IMR-90 (cell line): ENCODE results near the gene MTG1. TPM values are rescaled to one million over a fixed set of nuclear protein-coding genes. Genes with fewer than 3 reads are reported as not detected.

Source experiments
- ATAC-seq: fragments of 200-7000 bp; cut with Tn5 transposase; 2 replicates; pipeline ENCODE4 v1.9.1; 2020; ENCODE audit warnings: low read depth, mild to moderate bottlenecking, moderate library complexity
- BruUV-seq: library from RNA; stranded (reverse); fragments of 400-500 nt; replicated peaks from 2 replicates; lab custom pipeline; 2021; lab: Mats Ljungman, UMichigan
- CTCF ChIA-PET: fragments of 300-600 bp; formaldehyde crosslinking; extraction: SDS; loops from one replicate; lab custom pipeline; 2021; ENCODE audit warnings: antibody characterized with exemption; lab: Yijun Ruan, JAX
- POLR2A ChIA-PET: fragments of 300-600 bp; sonication (Branson Sonifier 250); formaldehyde crosslinking; loops from one replicate; lab custom pipeline; 2022; ENCODE audit warnings: antibody characterized with exemption; ENCODE audit not compliant: unreplicated experiment; lab: Charles Lee
- DNase-seq: peaks from one replicate; pipeline ENCODE4 v3.0.0; 2013
- H2AFZ ChIP-seq: replicated peaks from 2 replicates; pipeline ENCODE3; 2013; ENCODE audit warnings: low read length, mild to moderate bottlenecking; ENCODE audit not compliant: poor library complexity
- H2AK5ac ChIP-seq: 2 replicates; pipeline ENCODE4 v1.6.1; 2013; ENCODE audit warnings: low read depth, low read length, inconsistent platforms
- H2AK9ac ChIP-seq: replicated peaks from 2 replicates; pipeline ENCODE3; 2013; ENCODE audit warnings: mild to moderate bottlenecking, low read depth, low read length, moderate library complexity; ENCODE audit not compliant: poor library complexity
- H2BK120ac ChIP-seq: 2 replicates; pipeline ENCODE4 v1.6.1; 2013; ENCODE audit warnings: low read depth, low read length, inconsistent platforms
- H2BK15ac ChIP-seq: 3 replicates; pipeline ENCODE4 v1.6.1; 2013; ENCODE audit warnings: low read depth, low read length, inconsistent platforms
- H2BK20ac ChIP-seq: 2 replicates; pipeline ENCODE4 v1.6.1; 2013; ENCODE audit warnings: low read depth, mild to moderate bottlenecking, inconsistent platforms, low read length, moderate library complexity
- H2BK5ac ChIP-seq: 2 replicates; pipeline ENCODE4 v1.6.1; 2013; ENCODE audit warnings: mild to moderate bottlenecking, low read depth, low read length, inconsistent platforms; ENCODE audit not compliant: poor library complexity, severe bottlenecking
- H3K14ac ChIP-seq: replicated peaks from 2 replicates; pipeline ENCODE4 v1.6.1; 2013; ENCODE audit warnings: low read depth, low read length, inconsistent platforms
- H3K18ac ChIP-seq: 2 replicates; pipeline ENCODE4 v1.6.1; 2013; ENCODE audit warnings: low read depth, low read length, control low read depth
- H3K23ac ChIP-seq: 2 replicates; pipeline ENCODE4 v1.6.1; 2013; ENCODE audit warnings: low read depth, low read length, inconsistent platforms
- H3K27ac ChIP-seq: 2 replicates; pipeline ENCODE4 v1.5.1; 2013; ENCODE audit warnings: mild to moderate bottlenecking, control low read depth, low read length; ENCODE audit not compliant: insufficient read depth
- H3K27me3 ChIP-seq: 2 replicates; pipeline ENCODE4 v1.6.1; 2013; ENCODE audit warnings: low read length; ENCODE audit not compliant: control insufficient read depth, insufficient read depth
- H3K36me3 ChIP-seq: 2 replicates; pipeline ENCODE4 v1.6.1; 2013; ENCODE audit warnings: low read length, mixed read lengths; ENCODE audit not compliant: control insufficient read depth, insufficient read depth
- H3K4ac ChIP-seq: 2 replicates; pipeline ENCODE4 v1.6.1; 2013; ENCODE audit warnings: low read depth, low read length, inconsistent platforms
- H3K4me1 ChIP-seq: 2 replicates; pipeline ENCODE4 v1.6.1; 2013; ENCODE audit warnings: low read length, mixed read lengths; ENCODE audit not compliant: control insufficient read depth, insufficient read depth
- H3K4me2 ChIP-seq: 2 replicates; pipeline ENCODE4 v1.6.1; 2013; ENCODE audit warnings: low read depth, mild to moderate bottlenecking, control low read depth, low read length, moderate library complexity
- H3K4me3 ChIP-seq: 2 replicates; pipeline ENCODE4 v1.5.1; 2013; ENCODE audit warnings: low read depth, mild to moderate bottlenecking, control low read depth, low read length, moderate library complexity; ENCODE audit not compliant: insufficient read depth
- H3K56ac ChIP-seq: 2 replicates; pipeline ENCODE4 v1.6.1; 2013; ENCODE audit warnings: low read length, inconsistent platforms; ENCODE audit not compliant: insufficient read depth; ENCODE audit errors: extremely low read depth
- H3K79me1 ChIP-seq, 2 experiments: 2 replicates each; pipeline ENCODE4 v1.6.1; 2013; ENCODE audit warnings: low read length in 2 of 2, inconsistent platforms in 1 of 2, low read depth in 1 of 2
- H3K9ac ChIP-seq: 2 replicates; pipeline ENCODE4 v1.6.1; 2013; ENCODE audit warnings: low read depth, low read length, control low read depth
- H3K9me1 ChIP-seq: 2 replicates; pipeline ENCODE4 v1.6.1; 2013; ENCODE audit warnings: low read length, inconsistent platforms; ENCODE audit not compliant: insufficient read depth
- H3K9me3 ChIP-seq: 2 replicates; pipeline ENCODE4 v1.6.1; 2013; ENCODE audit warnings: low read length; ENCODE audit not compliant: control insufficient read depth, insufficient read depth
- H4K20me1 ChIP-seq: 2 replicates; pipeline ENCODE4 v1.6.1; 2013; ENCODE audit warnings: low read length, inconsistent platforms; ENCODE audit not compliant: insufficient read depth
- H4K5ac ChIP-seq: 2 replicates; pipeline ENCODE4 v1.6.1; 2013; ENCODE audit warnings: mild to moderate bottlenecking, low read depth, low read length, control low read depth
- H4K8ac ChIP-seq, 2 experiments: 2 replicates each; pipeline ENCODE4 v1.6.1; 2013; ENCODE audit warnings: low read depth in 2 of 2, low read length in 2 of 2, control low read depth in 1 of 2, inconsistent platforms in 1 of 2
- H4K91ac ChIP-seq: 2 replicates; pipeline ENCODE4 v1.6.1; 2013; ENCODE audit warnings: low read depth, low read length, inconsistent platforms; ENCODE audit not compliant: insufficient read depth
- CHD1 ChIP-seq: IDR thresholded peaks from 2 replicates; pipeline ENCODE4 v1.6.1; 2012; ENCODE audit warnings: low read depth, low read length, improper control_type of control experiment
- FOS ChIP-seq: fragments of 150-350 bp; IDR thresholded peaks from 2 replicates; pipeline ENCODE4 v1.6.1; 2016; ENCODE audit warnings: low read depth, low read length
- MAFK ChIP-seq: IDR thresholded peaks from 2 replicates; pipeline ENCODE4 v1.6.1; 2012; ENCODE audit warnings: low read depth, low read length, improper control_type of control experiment
- MXI1 ChIP-seq: IDR thresholded peaks from 2 replicates; pipeline ENCODE4 v1.6.1; 2012; ENCODE audit warnings: low read depth, mild to moderate bottlenecking, low read length, moderate library complexity, borderline replicate concordance
- NFE2L2 ChIP-seq: fragments of 150-350 bp; IDR thresholded peaks from 2 replicates; pipeline ENCODE4 v1.6.1; 2016; ENCODE audit warnings: low read depth, mild to moderate bottlenecking, low read length
- POLR2A ChIP-seq: IDR thresholded peaks from 2 replicates; pipeline ENCODE4 v1.6.1; 2012; ENCODE audit warnings: mild to moderate bottlenecking, low read depth, low read length
- RAD21 ChIP-seq: IDR thresholded peaks from 2 replicates; pipeline ENCODE4 v1.6.1; 2012; ENCODE audit warnings: low read length, improper control_type of control experiment
- RFX5 ChIP-seq: IDR thresholded peaks from 2 replicates; pipeline ENCODE4 v1.8.0; 2012; ENCODE audit warnings: low read depth, mild to moderate bottlenecking, low read length, moderate library complexity
- SMC3 ChIP-seq: fragments of 150-350 bp; IDR thresholded peaks from 2 replicates; pipeline ENCODE4 v1.6.1; 2016; ENCODE audit warnings: low read depth, mild to moderate bottlenecking, antibody characterized with exemption, low read length, moderate library complexity
- WGBS, 2 experiments: methylation state at CpG; one replicate each; pipeline versions ENCODE4 v1.1.5 to v1.1.7; 2013; ENCODE audit warnings: missing lambda C conversion rate in 2 of 2; ENCODE audit not compliant: insufficient read length in 1 of 2; ENCODE audit errors: extremely low coverage in 2 of 2; 5-methylcytosine and 5-hydroxymethylcytosine counted together
- dilution Hi-C: fragments of 300-500 bp; cut with HindIII; formaldehyde crosslinking; loops from one replicate; pipeline ENCODE4 v1.14.3; 2018; ENCODE audit warnings: low sequenced_read_pairs; ENCODE audit not compliant: unreplicated experiment
- in situ Hi-C: fragments of 300-500 bp; cut with MboI; formaldehyde crosslinking; loops from 3 replicates; pipeline ENCODE4 v1.14.3; 2019; ENCODE audit warnings: low sequenced_read_pairs, inconsistent platforms, mixed read lengths
- intact Hi-C: fragments of 100-400 bp; cut with micrococcal nuclease; formaldehyde crosslinking; loops from 2 replicates; pipeline ENCODE4 v1.10.0; 2022
- polyA plus RNA-seq, 3 experiments: library from polyadenylated mRNA; depleted of rRNA; stranded (reverse); fragments of >200 nt; gene quantifications; 2 replicates each; pipeline ENCODE4 v1.2.3, GENCODE V29; 2012; ENCODE audit warnings: low replicate concordance in 1 of 3
- total RNA-seq: library from RNA; depleted of rRNA; stranded (reverse); fragments of >200 nt; gene quantifications from 2 replicates; pipeline ENCODE4 v1.2.3, GENCODE V29; 2012
- TF ChIP-seq, protein P1 (sequence below): fragments of 150-350 bp; IDR thresholded peaks from 2 replicates; pipeline ENCODE4 v1.6.1; 2017; ENCODE audit warnings: mild to moderate bottlenecking, antibody characterized with exemption, low read length, low read depth

The MTG1 gene
- total and polyA plus RNA-seq, 2 of the 4 experiments (the other 2 are of a cell fraction): 38.5 to 64.8 TPM

DNA sequence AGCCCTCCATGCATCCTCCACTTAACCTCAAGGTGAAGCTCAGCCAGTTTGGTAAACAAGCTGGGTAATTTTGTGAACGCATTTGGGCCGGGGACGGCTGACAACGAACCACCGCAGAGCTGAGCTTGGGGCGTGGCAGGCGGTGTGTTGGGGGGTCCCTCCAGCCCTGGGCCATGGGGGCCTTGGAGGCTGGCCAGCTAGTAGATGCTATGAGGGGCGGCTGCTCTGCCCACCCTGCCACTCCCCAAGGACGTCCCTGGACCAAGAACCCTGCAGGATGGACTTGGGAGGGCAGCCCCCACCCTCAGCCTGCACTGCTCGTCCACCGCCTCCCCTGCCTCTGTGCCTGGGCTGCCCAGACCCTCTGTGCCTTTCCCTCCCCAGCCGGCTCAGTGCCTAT is 47.8 kb downstream of the MTG1 start:
- ChIA-PET POLR2A (no interaction called here), CTCF (no interaction called here)
- peaks cover 9% of the 10 kb centered on the region for H3K9me3 ChIP-seq
- in situ Hi-C loops: no loop called here
- H4K8ac ChIP-seq: no peak overlapping the region
- dilution Hi-C loops: no loop called here
- H3K27me3 ChIP-seq: no peaks in the 10 kb centered on the region
- H4K5ac ChIP-seq: no peak overlapping the region
- no peaks in the 10 kb centered on the region for H3K36me3 ChIP-seq
- H3K56ac ChIP-seq: no peak overlapping the region
- H3K4me1 ChIP-seq: no peaks in the 10 kb centered on the region
- H2BK5ac ChIP-seq: no peak overlapping the region
- WGBS, 2 experiments: no CpG with 5 or more reads among the region's 12 CpGs
- no peak overlapping the region for H2BK15ac ChIP-seq
- no peaks in the 10 kb centered on the region for H3K79me1 ChIP-seq
- no peak overlapping the region for H3K27ac ChIP-seq
- H2AK5ac ChIP-seq: no peak overlapping the region
- no peaks in the 10 kb centered on the region; the same call in 1 of the 2 replicates for H3K9me1 ChIP-seq
- H3K4ac ChIP-seq: no peak overlapping the region
- no peak for ATAC-seq
- H3K14ac ChIP-seq: no peak overlapping the region
- TF ChIP-seq, protein P1, sequence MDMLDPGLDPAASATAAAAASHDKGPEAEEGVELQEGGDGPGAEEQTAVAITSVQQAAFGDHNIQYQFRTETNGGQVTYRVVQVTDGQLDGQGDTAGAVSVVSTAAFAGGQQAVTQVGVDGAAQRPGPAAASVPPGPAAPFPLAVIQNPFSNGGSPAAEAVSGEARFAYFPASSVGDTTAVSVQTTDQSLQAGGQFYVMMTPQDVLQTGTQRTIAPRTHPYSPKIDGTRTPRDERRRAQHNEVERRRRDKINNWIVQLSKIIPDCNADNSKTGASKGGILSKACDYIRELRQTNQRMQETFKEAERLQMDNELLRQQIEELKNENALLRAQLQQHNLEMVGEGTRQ: no peak
- no peak for TF ChIP-seq SMC3
- no peak for TF ChIP-seq NFE2L2
- no peak for TF ChIP-seq POLR2A
- no peak for TF ChIP-seq CHD1
- no peak for TF ChIP-seq RFX5
- TF ChIP-seq MXI1: no peak
- TF ChIP-seq RAD21: no peak
- no peak for TF ChIP-seq MAFK
- no peak for TF ChIP-seq FOS
- no TSS peak for BruUV-seq
- no peak for DNase-seq
- no peak overlapping the region for H2AFZ ChIP-seq
- intact Hi-C loops: no loop called here
- no peak overlapping the region for H3K4me2 ChIP-seq
- no peak overlapping the region for H2AK9ac ChIP-seq
- no peaks in the 10 kb centered on the region for H4K20me1 ChIP-seq
- no peak overlapping the region for H3K23ac ChIP-seq
- no peak overlapping the region for H2BK20ac ChIP-seq
- H3K18ac ChIP-seq: no peak overlapping the region
- no peak overlapping the region for H2BK120ac ChIP-seq
- no peak overlapping the region for H4K91ac ChIP-seq
- no peak overlapping the region for H3K4me3 ChIP-seq
- H3K9ac ChIP-seq: no peak overlapping the region
